ENCODE results near the gene CFAP46.

DNA sequence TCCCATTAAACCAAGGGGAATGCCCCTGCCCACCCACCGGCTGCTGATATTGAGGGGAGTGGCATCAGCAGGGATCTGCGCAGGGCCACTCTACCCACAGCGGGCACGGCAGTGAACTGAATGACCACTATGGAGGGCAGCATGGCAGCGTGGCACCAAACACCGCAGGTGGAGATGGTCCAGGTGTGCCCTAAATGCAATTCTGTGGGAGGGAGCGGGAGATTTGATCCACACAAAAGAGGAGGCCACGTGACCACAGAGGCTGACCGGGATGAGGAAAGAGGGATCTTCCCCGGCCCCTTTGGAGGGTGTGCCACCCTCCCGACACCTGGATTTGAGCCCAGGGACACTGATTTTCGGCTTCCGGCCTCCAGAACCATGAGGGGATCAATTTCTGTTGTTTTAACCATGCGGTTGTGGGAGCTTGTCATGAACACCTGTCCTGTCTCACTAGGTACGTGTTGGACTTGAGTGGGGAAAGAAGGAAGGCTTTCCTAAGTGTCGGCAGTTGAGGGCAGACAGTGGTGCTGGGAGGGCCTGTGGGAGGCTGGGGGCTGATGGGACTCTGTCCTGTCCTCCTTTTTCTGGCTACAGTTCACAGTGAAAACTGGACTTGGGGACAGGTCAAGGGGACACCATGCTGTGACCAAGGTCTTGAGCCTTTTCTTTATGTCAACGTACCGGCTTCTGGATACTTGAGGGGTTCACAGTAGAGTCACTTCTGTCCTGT is 66.1 kb downstream of the CFAP46 start:
- TF ChIP-seq, protein P1, sequence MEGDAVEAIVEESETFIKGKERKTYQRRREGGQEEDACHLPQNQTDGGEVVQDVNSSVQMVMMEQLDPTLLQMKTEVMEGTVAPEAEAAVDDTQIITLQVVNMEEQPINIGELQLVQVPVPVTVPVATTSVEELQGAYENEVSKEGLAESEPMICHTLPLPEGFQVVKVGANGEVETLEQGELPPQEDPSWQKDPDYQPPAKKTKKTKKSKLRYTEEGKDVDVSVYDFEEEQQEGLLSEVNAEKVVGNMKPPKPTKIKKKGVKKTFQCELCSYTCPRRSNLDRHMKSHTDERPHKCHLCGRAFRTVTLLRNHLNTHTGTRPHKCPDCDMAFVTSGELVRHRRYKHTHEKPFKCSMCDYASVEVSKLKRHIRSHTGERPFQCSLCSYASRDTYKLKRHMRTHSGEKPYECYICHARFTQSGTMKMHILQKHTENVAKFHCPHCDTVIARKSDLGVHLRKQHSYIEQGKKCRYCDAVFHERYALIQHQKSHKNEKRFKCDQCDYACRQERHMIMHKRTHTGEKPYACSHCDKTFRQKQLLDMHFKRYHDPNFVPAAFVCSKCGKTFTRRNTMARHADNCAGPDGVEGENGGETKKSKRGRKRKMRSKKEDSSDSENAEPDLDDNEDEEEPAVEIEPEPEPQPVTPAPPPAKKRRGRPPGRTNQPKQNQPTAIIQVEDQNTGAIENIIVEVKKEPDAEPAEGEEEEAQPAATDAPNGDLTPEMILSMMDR (IDR thresholded peaks at IDR 0.05), result no peak
- TF ChIP-seq POLR2A (IDR thresholded peaks at IDR 0.05), result no peak

All from adrenal gland (tissue), 5 donors.